Activated naive CD8-positive, alpha-beta T cell treated with anti-CD3 and anti-CD28 coated beads, Interleukin-2, amount 50 U/mL, for 24 hours (primary cell): ENCODE measurements around the gene UGT2B7.

ENCODE experiments used
- ATAC-seq: fragments of 150-1000 bp; cut with Tn5 transposase; one replicate; pipeline ENCODE4 v1.10.0; 2021
- DNase-seq: peaks from one replicate; pipeline ENCODE4 v3.0.0; 2021
- H3K27ac Mint-ChIP-seq: one replicate; pipeline ENCODE4 v1.8.0; 2021; ENCODE audit warnings: mild to moderate bottlenecking, mixed read lengths
- H3K27me3 Mint-ChIP-seq: one replicate; pipeline ENCODE4 v1.8.0; 2021; ENCODE audit warnings: mixed read lengths
- H3K36me3 Mint-ChIP-seq: one replicate; pipeline ENCODE4 v1.8.0; 2021; ENCODE audit warnings: low read depth, mixed read lengths
- H3K4me1 Mint-ChIP-seq: one replicate; pipeline ENCODE4 v1.8.0; 2021; ENCODE audit warnings: mixed read lengths
- H3K4me3 Mint-ChIP-seq: one replicate; pipeline ENCODE4 v1.8.0; 2021; ENCODE audit warnings: mild to moderate bottlenecking, moderate library complexity, mixed read lengths
- H3K9me3 Mint-ChIP-seq: one replicate; pipeline ENCODE4 v1.8.0; 2021; ENCODE audit warnings: mixed read lengths

UGT2B7 gene

GRCh38 chr4:69066945-69067344 lies 29.3 kb upstream of the UGT2B7 start:
- no peaks in the 10 kb centered on the region for H3K27me3 Mint-ChIP-seq
- no peak overlapping the region for H3K4me3 Mint-ChIP-seq
- no peaks in the 10 kb centered on the region for H3K9me3 Mint-ChIP-seq
- ATAC-seq (no peak), DNase-seq (no peak)
- H3K36me3 Mint-ChIP-seq = no peaks in the 10 kb centered on the region
- no peaks in the 10 kb centered on the region for H3K4me1 Mint-ChIP-seq
- no peak overlapping the region for H3K27ac Mint-ChIP-seq

- ATAC-seq (no peak), DNase-seq (no peak)
- H3K36me3 Mint-ChIP-seq = no peaks in the 10 kb centered on the region
- H3K4me1 Mint-ChIP-seq = no peaks in the 10 kb centered on the region
- no peak overlapping the region for H3K4me3 Mint-ChIP-seq
- H3K9me3 Mint-ChIP-seq = no peaks in the 10 kb centered on the region
- H3K27ac Mint-ChIP-seq = no peak overlapping the region
- no peaks in the 10 kb centered on the region for H3K27me3 Mint-ChIP-seq
Observed at GRCh38 chr4:69069085-69069484, 27.2 kb upstream of the UGT2B7 start.

GRCh38 chr4:69070590-69070989 lies 25.7 kb upstream of the UGT2B7 start:
- Mint-ChIP-seq H3K36me3 (no peaks in the 10 kb centered on the region), H3K27me3 (no peaks in the 10 kb centered on the region), H3K4me1 (no peaks in the 10 kb centered on the region), H3K27ac (no peak overlapping the region), H3K9me3 (no peaks in the 10 kb centered on the region), H3K4me3 (no peak overlapping the region)
- DNase-seq (no peak), ATAC-seq (no peak)

- DNase-seq (no peak), ATAC-seq (no peak)
- no peak overlapping the region for H3K27ac Mint-ChIP-seq
- H3K36me3 Mint-ChIP-seq = no peaks in the 10 kb centered on the region
- no peaks in the 10 kb centered on the region for H3K4me1 Mint-ChIP-seq
- H3K4me3 Mint-ChIP-seq = no peak overlapping the region
- no peaks in the 10 kb centered on the region for H3K27me3 Mint-ChIP-seq
- H3K9me3 Mint-ChIP-seq = no peaks in the 10 kb centered on the region
Observed at GRCh38 chr4:69071286-69071685, 25.0 kb upstream of the UGT2B7 start.

- ATAC-seq (no peak), DNase-seq (no peak)
- H3K9me3 Mint-ChIP-seq = no peaks in the 10 kb centered on the region
- no peaks in the 10 kb centered on the region for H3K36me3 Mint-ChIP-seq
- no peaks in the 10 kb centered on the region for H3K27me3 Mint-ChIP-seq
- H3K4me1 Mint-ChIP-seq = no peaks in the 10 kb centered on the region
- no peak overlapping the region for H3K4me3 Mint-ChIP-seq
- H3K27ac Mint-ChIP-seq = no peak overlapping the region
Observed at GRCh38 chr4:69073375-69073774, 22.9 kb upstream of the UGT2B7 start.

- Mint-ChIP-seq H3K36me3 (no peaks in the 10 kb centered on the region), H3K9me3 (no peaks in the 10 kb centered on the region), H3K27ac (no peak overlapping the region), H3K4me1 (no peaks in the 10 kb centered on the region), H3K27me3 (no peaks in the 10 kb centered on the region), H3K4me3 (no peak overlapping the region)
- DNase-seq (no peak), ATAC-seq (no peak)
Observed at GRCh38 chr4:69075061-69075792, 21.0 kb upstream of the UGT2B7 start.

- H3K9me3 Mint-ChIP-seq = no peaks in the 10 kb centered on the region
- H3K4me1 Mint-ChIP-seq = no peaks in the 10 kb centered on the region
- no peak overlapping the region for H3K4me3 Mint-ChIP-seq
- H3K36me3 Mint-ChIP-seq = no peaks in the 10 kb centered on the region
- no peak for ATAC-seq
- H3K27me3 Mint-ChIP-seq = no peaks in the 10 kb centered on the region
- DNase-seq = no peak
- H3K27ac Mint-ChIP-seq = no peak overlapping the region
Observed at GRCh38 chr4:69078852-69079251, 17.4 kb upstream of the UGT2B7 start.

- no peaks in the 10 kb centered on the region for H3K4me1 Mint-ChIP-seq
- no peaks in the 10 kb centered on the region for H3K27me3 Mint-ChIP-seq
- H3K36me3 Mint-ChIP-seq = no peaks in the 10 kb centered on the region
- H3K9me3 Mint-ChIP-seq = no peaks in the 10 kb centered on the region
- H3K27ac Mint-ChIP-seq = no peak overlapping the region
- no peak overlapping the region for H3K4me3 Mint-ChIP-seq
- ATAC-seq (no peak), DNase-seq (no peak)
Observed at GRCh38 chr4:69088473-69088872, 7.8 kb upstream of the UGT2B7 start.

- H3K9me3 Mint-ChIP-seq = no peaks in the 10 kb centered on the region
- DNase-seq (no peak), ATAC-seq (no peak)
- no peaks in the 10 kb centered on the region for H3K4me1 Mint-ChIP-seq
- no peak overlapping the region for H3K27ac Mint-ChIP-seq
- no peaks in the 10 kb centered on the region for H3K27me3 Mint-ChIP-seq
- H3K4me3 Mint-ChIP-seq = no peak overlapping the region
- no peaks in the 10 kb centered on the region for H3K36me3 Mint-ChIP-seq
Observed at GRCh38 chr4:69089388-69089787, 6.9 kb upstream of the UGT2B7 start.

- no peaks in the 10 kb centered on the region for H3K27me3 Mint-ChIP-seq
- no peak for DNase-seq
- no peak for ATAC-seq
- no peaks in the 10 kb centered on the region for H3K4me1 Mint-ChIP-seq
- H3K9me3 Mint-ChIP-seq = no peaks in the 10 kb centered on the region
- no peak overlapping the region for H3K27ac Mint-ChIP-seq
- H3K36me3 Mint-ChIP-seq = no peaks in the 10 kb centered on the region
- H3K4me3 Mint-ChIP-seq = no peak overlapping the region
Observed at GRCh38 chr4:69092190-69092589, 4.1 kb upstream of the UGT2B7 start.

- ATAC-seq = no peak
- Mint-ChIP-seq H3K27me3 (no peaks in the 10 kb centered on the region), H3K4me1 (no peaks in the 10 kb centered on the region), H3K27ac (no peak overlapping the region), H3K36me3 (no peaks in the 10 kb centered on the region), H3K4me3 (no peak overlapping the region), H3K9me3 (no peaks in the 10 kb centered on the region)
- DNase-seq = no peak
Observed at GRCh38 chr4:69092980-69093568, 3.2 kb upstream of the UGT2B7 start.

GRCh38 chr4:69093681-69094080 lies 2.6 kb upstream of the UGT2B7 start:
- Mint-ChIP-seq H3K27ac (no peak overlapping the region), H3K4me1 (no peaks in the 10 kb centered on the region), H3K9me3 (no peaks in the 10 kb centered on the region), H3K4me3 (no peak overlapping the region), H3K36me3 (no peaks in the 10 kb centered on the region), H3K27me3 (no peaks in the 10 kb centered on the region)
- ATAC-seq (no peak), DNase-seq (no peak)

- H3K9me3 Mint-ChIP-seq = no peaks in the 10 kb centered on the region
- H3K27ac Mint-ChIP-seq = no peak overlapping the region
- no peak for DNase-seq
- H3K27me3 Mint-ChIP-seq = no peaks in the 10 kb centered on the region
- ATAC-seq = no peak
- no peaks in the 10 kb centered on the region for H3K36me3 Mint-ChIP-seq
- H3K4me3 Mint-ChIP-seq = no peak overlapping the region
- no peaks in the 10 kb centered on the region for H3K4me1 Mint-ChIP-seq
Observed at GRCh38 chr4:69095301-69095731, 958 bp upstream of the UGT2B7 start.

GRCh38 chr4:69096810-69097209 lies 536 bp downstream of the UGT2B7 start:
- H3K36me3 Mint-ChIP-seq = no peaks in the 10 kb centered on the region
- no peak for DNase-seq
- H3K27ac Mint-ChIP-seq = no peak overlapping the region
- H3K9me3 Mint-ChIP-seq = no peaks in the 10 kb centered on the region
- no peak overlapping the region for H3K4me3 Mint-ChIP-seq
- ATAC-seq = no peak
- H3K4me1 Mint-ChIP-seq = no peaks in the 10 kb centered on the region
- H3K27me3 Mint-ChIP-seq = no peaks in the 10 kb centered on the region

- no peak for ATAC-seq
- no peak for DNase-seq
- Mint-ChIP-seq H3K4me3 (no peak overlapping the region), H3K27ac (no peak overlapping the region), H3K9me3 (no peaks in the 10 kb centered on the region), H3K27me3 (no peaks in the 10 kb centered on the region), H3K4me1 (no peaks in the 10 kb centered on the region), H3K36me3 (no peaks in the 10 kb centered on the region)
Observed at GRCh38 chr4:69098470-69098869, 2.2 kb downstream of the UGT2B7 start.

GRCh38 chr4:69099910-69100309 lies 3.6 kb downstream of the UGT2B7 start:
- no peak overlapping the region for H3K4me3 Mint-ChIP-seq
- H3K36me3 Mint-ChIP-seq = no peaks in the 10 kb centered on the region
- DNase-seq (no peak), ATAC-seq (no peak)
- no peaks in the 10 kb centered on the region for H3K9me3 Mint-ChIP-seq
- H3K27me3 Mint-ChIP-seq = no peaks in the 10 kb centered on the region
- H3K27ac Mint-ChIP-seq = no peak overlapping the region
- H3K4me1 Mint-ChIP-seq = no peaks in the 10 kb centered on the region
